A549 (cell line): ENCODE results near the gene PPM1J.

Experiments used
- BCL3 ChIP-seq: fragments of >200 bp; sonication (Bioruptor Twin); formaldehyde crosslinking; IDR thresholded peaks from 3 replicates; pipeline ENCODE4 v1.6.1; 2016
- CTCF ChIP-seq: fragments of >200 bp; sonication (Bioruptor Twin); formaldehyde crosslinking; IDR thresholded peaks from 3 replicates; pipeline ENCODE4 v1.5.1; 2016
- KDM1A ChIP-seq: fragments of 200-600 bp; sonication (generic); IDR thresholded peaks from 2 replicates; pipeline ENCODE4 v1.6.1; 2016; ENCODE audit warnings: low read depth, mild to moderate bottlenecking
- MAX ChIP-seq: IDR thresholded peaks from 2 replicates; pipeline ENCODE4 v1.6.1; 2012
- MYC ChIP-seq: IDR thresholded peaks from 2 replicates; pipeline ENCODE4 v1.6.1; 2012; ENCODE audit warnings: mild to moderate bottlenecking, inconsistent platforms, low read length, improper control_type of control experiment, borderline replicate concordance
- POLR2A ChIP-seq: IDR thresholded peaks from 2 replicates; pipeline ENCODE4 v1.6.1; 2012; ENCODE audit warnings: mild to moderate bottlenecking, low read length
- POLR2AphosphoS2 ChIP-seq: conservative IDR thresholded peaks from 2 replicates; pipeline ENCODE4 v1.6.1; 2012; ENCODE audit warnings: low read length, improper control_type of control experiment, inconsistent platforms
- RFX5 ChIP-seq: fragments of 450-650 bp; IDR thresholded peaks from 2 replicates; pipeline ENCODE4 v1.7.1; 2014; ENCODE audit warnings: antibody characterized with exemption, mild to moderate bottlenecking, moderate library complexity

GRCh38 chr1:112674440-112674985, 40.6 kb downstream of the PPM1J start, which contains the start of gene MOV10:
- peak; percentile 29 for TF ChIP-seq MAX
- no peak for TF ChIP-seq RFX5
- no peak for TF ChIP-seq CTCF
- no peak for TF ChIP-seq MYC
- no peak for TF ChIP-seq BCL3
- 0 out of 2 replicates have a peak, but pooled peaks have one; percentile 23 for TF ChIP-seq POLR2A
- no peak for TF ChIP-seq KDM1A
- TF ChIP-seq POLR2AphosphoS2: no peak; the same call in 1 of the 2 replicates
